Body of pancreas (tissue), 4 donors: ENCODE results near the gene CD22.

Experiments
- POLR2A ChIP-seq, 3 donors: fragments of 450-650 bp; IDR thresholded peaks; one replicate each; pipeline ENCODE4 v1.6.1; 2016; ENCODE audit warnings: antibody characterized with exemption in 3 of 3, mild to moderate bottlenecking in 2 of 3
- TF ChIP-seq, protein P1 (sequence below), 7 experiments: fragments of 450-650 bp in 4 of 7; fragments of 200-600 bp in 3 of 7; sonication (generic) in 3 of 7; IDR thresholded peaks; one replicate each; pipeline ENCODE4 v1.5.1; 2016 to 2019; ENCODE audit warnings: antibody characterized with exemption in 7 of 7

DNA sequence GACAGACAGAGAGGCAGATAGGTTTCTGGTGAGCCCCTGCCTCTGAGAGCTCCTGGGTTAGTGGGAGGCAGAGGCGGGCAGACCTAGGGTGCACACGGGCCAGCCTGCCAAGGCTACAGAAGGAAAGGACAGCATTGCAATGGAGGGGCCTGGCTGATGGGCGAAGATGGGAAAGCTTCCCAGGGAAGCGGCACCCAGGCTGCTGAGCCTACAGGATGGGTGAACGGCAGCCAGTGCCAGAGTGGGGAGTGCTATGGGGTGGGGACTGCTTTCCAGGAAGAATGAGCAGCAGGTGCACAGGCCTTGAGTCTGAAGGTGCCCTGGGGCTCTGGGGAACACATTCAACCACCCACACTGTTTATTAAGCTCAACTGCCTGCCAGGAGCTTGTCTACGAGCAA is 37.7 kb upstream of the CD22 start:
- TF ChIP-seq, protein P1, sequence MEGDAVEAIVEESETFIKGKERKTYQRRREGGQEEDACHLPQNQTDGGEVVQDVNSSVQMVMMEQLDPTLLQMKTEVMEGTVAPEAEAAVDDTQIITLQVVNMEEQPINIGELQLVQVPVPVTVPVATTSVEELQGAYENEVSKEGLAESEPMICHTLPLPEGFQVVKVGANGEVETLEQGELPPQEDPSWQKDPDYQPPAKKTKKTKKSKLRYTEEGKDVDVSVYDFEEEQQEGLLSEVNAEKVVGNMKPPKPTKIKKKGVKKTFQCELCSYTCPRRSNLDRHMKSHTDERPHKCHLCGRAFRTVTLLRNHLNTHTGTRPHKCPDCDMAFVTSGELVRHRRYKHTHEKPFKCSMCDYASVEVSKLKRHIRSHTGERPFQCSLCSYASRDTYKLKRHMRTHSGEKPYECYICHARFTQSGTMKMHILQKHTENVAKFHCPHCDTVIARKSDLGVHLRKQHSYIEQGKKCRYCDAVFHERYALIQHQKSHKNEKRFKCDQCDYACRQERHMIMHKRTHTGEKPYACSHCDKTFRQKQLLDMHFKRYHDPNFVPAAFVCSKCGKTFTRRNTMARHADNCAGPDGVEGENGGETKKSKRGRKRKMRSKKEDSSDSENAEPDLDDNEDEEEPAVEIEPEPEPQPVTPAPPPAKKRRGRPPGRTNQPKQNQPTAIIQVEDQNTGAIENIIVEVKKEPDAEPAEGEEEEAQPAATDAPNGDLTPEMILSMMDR (IDR thresholded peaks at IDR 0.05): no peak
- TF ChIP-seq POLR2A (IDR thresholded peaks at IDR 0.05): no peak
